T1000 (cell line): ENCODE measurements around the gene SLC22A24.
"Not testable (repeated sequence)": the region's sequence is repeated elsewhere in the genome, so short reads cannot be mapped to it uniquely, and the experiment has no call there.

Experiments
- DNase-seq: peaks from one replicate; lab custom pipeline; 2025; ENCODE audit warnings: mixed read lengths; lab: John Stamatoyannopoulos, UW

SLC22A24 gene

GRCh38 chr11:63144121-63144520 is at the start of gene SLC22A24:
SLC22A24 (minus strand) TSS chr11:63144221; CDS start chr11:63143779, 442 bp downstream.
- no peak for DNase-seq

DNA sequence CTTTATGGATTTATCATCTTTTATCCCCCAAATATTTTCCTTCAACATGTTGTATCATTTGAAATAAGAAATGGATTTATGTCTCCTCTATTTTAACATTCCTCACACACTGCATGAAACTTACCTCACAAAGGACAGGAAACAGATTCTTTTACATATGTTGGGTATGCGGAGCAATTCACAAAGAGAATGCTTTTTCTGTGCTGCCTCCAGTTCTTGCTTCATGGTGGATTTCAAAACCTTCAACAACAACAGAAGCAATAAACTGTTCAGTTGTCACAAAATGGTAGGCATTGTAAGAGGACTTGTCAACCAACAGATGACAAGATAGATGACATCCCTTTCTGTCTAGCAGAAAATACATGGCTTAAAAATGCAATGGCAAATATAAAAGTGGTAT is 36.5 kb upstream of the SLC22A24 start:
- DNase-seq = no peak

DNA sequence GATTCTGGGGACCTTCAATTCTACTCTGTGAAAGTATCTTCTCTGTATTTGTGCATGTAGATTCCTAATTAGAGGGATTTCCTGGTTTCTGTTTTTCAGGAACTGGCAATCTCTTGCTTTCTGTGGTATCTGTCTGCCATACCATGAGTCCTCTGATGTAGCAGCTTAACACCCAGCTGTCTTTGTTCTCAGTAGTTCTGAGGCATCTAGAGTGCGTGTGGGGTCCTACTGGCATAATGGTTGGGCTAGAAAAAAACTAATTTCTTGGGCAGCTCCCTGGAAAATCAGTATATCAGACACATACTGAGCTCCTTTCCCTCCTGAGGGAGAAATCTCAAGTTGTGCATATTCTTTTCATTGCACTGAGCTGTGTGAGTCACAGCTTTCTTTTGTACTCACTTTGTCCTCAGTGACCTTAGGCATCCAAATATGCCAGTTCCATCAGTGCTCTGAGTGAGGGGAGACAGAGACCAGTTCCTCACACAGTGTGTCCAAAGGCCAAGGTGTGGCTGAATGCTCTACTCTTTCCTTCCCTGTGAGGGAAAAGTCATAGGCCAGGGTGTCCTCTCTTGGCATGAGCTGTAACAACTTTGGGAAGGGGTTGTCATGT is 35.5 kb upstream of the SLC22A24 start:
- no peak for DNase-seq

DNA sequence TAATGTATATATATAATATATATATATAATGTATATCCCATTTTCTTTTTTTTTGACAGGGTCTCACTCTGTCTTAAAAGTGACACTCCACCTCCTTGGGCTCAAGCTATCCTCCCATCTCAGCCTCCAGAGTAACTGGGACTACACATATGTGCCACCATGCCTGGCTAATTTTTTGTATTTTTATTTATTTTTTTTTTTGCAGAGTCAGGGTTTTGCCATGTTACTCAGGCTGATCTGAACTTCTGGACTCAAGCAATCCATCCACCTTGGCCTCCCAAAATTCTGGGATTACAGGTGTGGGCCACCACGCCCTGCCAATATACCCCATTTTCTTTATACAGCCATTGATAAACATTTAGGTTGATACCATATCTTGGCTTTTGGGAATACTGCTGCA is 33.9 kb upstream of the SLC22A24 start:
- DNase-seq = no peak

DNA sequence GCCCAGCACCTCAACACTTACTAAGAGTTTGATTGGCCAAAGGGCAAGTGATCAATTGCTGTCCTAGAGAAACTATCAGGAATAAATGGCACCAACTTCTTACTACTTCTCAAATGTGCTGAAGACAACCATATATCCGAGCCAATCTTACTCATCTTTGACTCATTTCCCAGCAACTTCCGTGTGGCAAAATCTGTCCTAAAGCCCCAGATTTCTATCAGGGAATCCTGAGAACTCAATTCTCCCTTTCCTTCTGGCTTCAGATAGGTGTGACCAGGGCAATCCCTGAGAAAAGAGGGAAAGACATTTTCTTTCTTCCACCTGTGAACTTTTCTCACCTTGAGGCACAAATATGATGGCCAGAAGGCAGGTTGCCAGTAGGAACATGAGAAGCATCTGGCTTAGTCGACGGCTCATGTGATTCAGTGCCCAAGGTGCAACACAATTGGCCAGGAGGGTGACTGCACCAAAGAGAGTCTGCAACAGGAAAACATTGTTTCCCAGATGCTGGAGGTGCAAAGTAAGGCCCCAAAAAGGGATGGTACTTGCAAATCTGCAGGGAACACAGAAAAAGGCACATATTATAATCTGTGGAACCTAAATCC is 21.8 kb upstream of the SLC22A24 start:
- DNase-seq = no peak

- DNase-seq = no peak
Observed at GRCh38 chr11:63155794-63156193, 11.8 kb upstream of the SLC22A24 start.

DNA sequence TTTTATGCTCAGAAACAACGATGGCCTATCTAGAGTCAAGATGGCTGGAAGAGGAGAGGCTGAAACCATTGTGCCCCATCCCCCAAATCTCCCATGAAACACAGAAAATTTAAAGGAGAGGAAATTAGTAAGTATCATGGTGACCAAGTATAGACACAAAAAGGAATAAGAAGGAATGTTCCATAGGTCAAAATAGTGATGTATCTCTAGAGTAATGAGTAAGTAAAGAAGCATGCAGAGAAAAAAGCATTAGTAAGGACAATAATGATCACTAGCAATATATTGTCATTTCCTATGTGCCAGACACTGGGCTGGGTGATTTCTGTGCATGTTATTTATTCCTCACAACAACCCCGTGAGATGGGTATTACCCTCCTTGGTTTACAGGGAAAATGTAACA is 2.6 kb upstream of the SLC22A24 start:
- no peak for DNase-seq

DNA sequence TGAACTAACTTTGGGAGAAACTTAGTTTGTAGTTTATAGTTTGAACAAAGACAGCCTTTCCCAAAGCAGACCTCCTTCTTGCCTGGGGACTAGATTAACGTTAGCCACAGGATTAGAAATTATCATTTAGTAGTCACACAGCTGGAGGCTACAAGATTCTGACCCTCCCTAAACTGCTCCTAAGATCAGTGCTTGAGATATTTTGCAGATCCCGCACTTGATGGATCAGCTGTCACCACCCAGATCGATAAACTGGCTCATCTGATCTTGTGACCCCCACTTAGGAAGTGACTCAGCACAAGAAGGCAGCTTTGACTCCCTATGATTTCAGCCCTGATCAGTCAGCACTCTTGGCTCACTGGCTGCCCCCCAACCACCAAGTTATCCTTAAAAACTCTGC is 1.6 kb downstream of the SLC22A24 start:
- no peak for DNase-seq

DNA sequence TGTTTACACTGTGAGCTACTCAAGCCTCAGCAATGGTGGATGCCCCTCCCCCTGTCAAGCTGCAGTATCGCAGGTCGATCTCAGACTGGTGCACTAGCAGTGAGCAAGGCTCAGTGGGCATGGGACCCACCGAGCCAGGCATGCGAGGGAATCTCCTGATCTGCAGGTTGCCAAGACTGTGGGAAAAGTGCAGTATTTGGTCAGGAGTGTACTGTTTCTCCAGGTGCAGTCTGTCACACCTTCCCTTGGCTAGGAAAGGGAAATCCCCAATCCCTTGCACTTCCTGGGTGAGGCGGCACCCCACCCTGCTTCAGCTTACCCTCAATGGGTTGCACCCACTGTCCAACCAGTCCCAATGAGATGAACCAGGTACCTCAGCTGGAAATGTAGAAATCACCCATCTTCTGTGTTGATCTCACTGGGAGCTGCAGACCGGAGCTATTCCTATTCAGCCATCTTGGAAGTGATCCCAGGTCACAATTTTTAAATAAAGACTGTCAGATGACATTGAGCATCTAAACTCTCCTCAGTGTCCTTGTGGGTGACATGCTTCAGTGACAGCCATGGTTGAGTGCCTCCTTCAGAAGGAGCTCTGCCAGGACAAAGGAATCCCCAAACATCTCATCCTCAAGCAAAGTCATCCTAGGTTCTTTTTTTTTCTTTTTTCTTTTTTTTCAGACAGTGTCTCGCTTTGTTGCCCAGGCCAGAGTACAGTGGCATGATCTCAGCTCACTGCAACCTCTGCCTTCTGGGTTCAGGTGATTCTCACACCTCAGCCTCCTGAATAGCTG is 10.8 kb downstream of the SLC22A24 start:
- no peak for DNase-seq

- no peak for DNase-seq
Observed at GRCh38 chr11:63099555-63099954, 44.5 kb downstream of the SLC22A24 start.

GRCh38 chr11:63080682-63081081 is 63.3 kb downstream of the SLC22A24 start:
- DNase-seq = no peak

DNA sequence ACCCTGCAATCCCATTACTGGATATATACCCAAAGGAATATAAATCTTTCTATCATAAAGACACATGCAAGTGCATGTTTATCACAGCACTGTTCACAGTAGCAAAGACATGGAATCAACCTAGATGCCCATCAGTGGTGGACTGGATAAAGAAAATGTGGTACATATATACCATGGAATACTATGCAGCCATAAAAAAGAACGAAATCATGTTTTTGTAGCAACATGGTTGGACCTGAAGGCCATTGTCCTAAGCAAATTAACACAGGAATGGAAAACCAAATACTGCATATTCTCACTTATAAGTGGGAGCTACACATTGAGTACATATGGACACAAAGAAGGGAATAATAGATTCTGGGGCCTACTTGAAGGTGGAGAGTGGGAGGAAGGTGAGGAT is 97.8 kb downstream of the SLC22A24 start:
- not testable (repeated sequence) for DNase-seq

- DNase-seq = no peak
Observed at GRCh38 chr11:63042596-63042995, 101.4 kb downstream of the SLC22A24 start.

GRCh38 chr11:63032457-63032856 is 111.6 kb downstream of the SLC22A24 start:
- DNase-seq = no peak
